H1 (cell line): ENCODE data around the gene TMEM41A. TPM values are rescaled to one million over a fixed set of nuclear protein-coding genes. Genes with fewer than 3 reads are reported as not detected.

Source experiments
- CTCF ChIA-PET: fragments of 300-600 bp; sonication (Branson Sonifier 250); formaldehyde crosslinking; loops from one replicate; lab custom pipeline; 2021; ENCODE audit not compliant: partially characterized antibody; lab: Charles Lee
- POLR2A ChIA-PET: fragments of 300-600 bp; sonication (Branson Sonifier 250); formaldehyde crosslinking; loops from one replicate; lab custom pipeline; 2021; ENCODE audit warnings: inconsistent platforms; ENCODE audit not compliant: partially characterized antibody; lab: Charles Lee
- DNase-seq, 2 experiments: peaks; one replicate each; pipeline versions ENCODE4 v3.0.0 to v3.0.0-alpha.2; 2010 to 2022; ENCODE audit warnings: low spot score in 2 of 2, low read depth in 1 of 2, mixed read lengths in 1 of 2
- FAIRE-seq: peaks from 2 replicates; lab custom pipeline; 2011; peaks lifted over from hg19 to GRCh38; lab: Jason Lieb, UNC
- H2AFZ ChIP-seq: 2 replicates; pipeline ENCODE4 v1.8.1; 2012; ENCODE audit warnings: low read length, inconsistent platforms
- H2AK5ac ChIP-seq: 2 replicates; pipeline ENCODE4 v1.6.1; 2013; ENCODE audit warnings: low read depth, low read length
- H2BK120ac ChIP-seq: replicated peaks from 2 replicates; pipeline ENCODE3; 2013; ENCODE audit warnings: low read depth, low read length, inconsistent platforms
- H2BK12ac ChIP-seq: 2 replicates; pipeline ENCODE4 v1.6.1; 2013; ENCODE audit warnings: low read depth, low read length
- H2BK15ac ChIP-seq: 2 replicates; pipeline ENCODE4 v1.6.1; 2013; ENCODE audit warnings: low read length
- H2BK20ac ChIP-seq: 2 replicates; pipeline ENCODE4 v1.6.1; 2013; ENCODE audit warnings: low read length
- H2BK5ac ChIP-seq: 2 replicates; pipeline ENCODE4 v1.6.1; 2013; ENCODE audit warnings: low read depth, low read length
- H3K14ac ChIP-seq: 2 replicates; pipeline ENCODE4 v1.6.1; 2013; ENCODE audit warnings: inconsistent platforms; ENCODE audit not compliant: insufficient read length
- H3K18ac ChIP-seq: 2 replicates; pipeline ENCODE4 v1.6.1; 2013; ENCODE audit warnings: low read length; ENCODE audit errors: extremely low read depth
- H3K23ac ChIP-seq: 2 replicates; pipeline ENCODE4 v1.6.1; 2013; ENCODE audit warnings: inconsistent platforms; ENCODE audit not compliant: insufficient read length
- H3K23me2 ChIP-seq: 2 replicates; pipeline ENCODE4 v1.6.1; 2013; ENCODE audit warnings: low read depth, low read length
- H3K27ac ChIP-seq: 2 replicates; pipeline ENCODE4 v1.6.1; 2011; ENCODE audit warnings: low read depth, low read length, inconsistent platforms
- H3K27me3 ChIP-seq, 4 experiments: replicated peaks in 1 of 4; 1 replicate in 1 of 4; 2 replicates in 3 of 4; pipeline versions ENCODE4 v1.6.1 to v1.8.1; 2011 to 2013; ENCODE audit warnings: low read length in 3 of 4, mild to moderate bottlenecking in 3 of 4, inconsistent platforms in 2 of 4, mixed read lengths in 2 of 4, moderate library complexity in 1 of 4; ENCODE audit not compliant: control insufficient read depth in 3 of 4, insufficient read depth in 3 of 4; ENCODE audit errors: extremely low read depth in 1 of 4
- H3K36me3 ChIP-seq, 4 experiments: 2 replicates each; pipeline versions ENCODE4 v1.6.1 to v1.8.1; 2011 to 2013; ENCODE audit warnings: mild to moderate bottlenecking in 4 of 4, low read length in 3 of 4, moderate library complexity in 2 of 4, control low read depth in 1 of 4, inconsistent platforms in 1 of 4; ENCODE audit not compliant: insufficient read depth in 4 of 4, control insufficient read depth in 2 of 4
- H3K4ac ChIP-seq: replicated peaks from 2 replicates; pipeline ENCODE3; 2013; ENCODE audit warnings: low read length, low read depth, mixed read lengths, inconsistent platforms; ENCODE audit not compliant: insufficient read length
- H3K4me1 ChIP-seq, 4 experiments: replicated peaks in 1 of 4; 1 replicate in 1 of 4; 2 replicates in 3 of 4; pipeline versions ENCODE4 v1.6.1 to v1.8.1; 2011 to 2013; ENCODE audit warnings: low read length in 3 of 4, inconsistent platforms in 2 of 4, mixed read lengths in 1 of 4; ENCODE audit not compliant: insufficient read depth in 4 of 4, control insufficient read depth in 3 of 4
- H3K4me2 ChIP-seq, 2 experiments: 2 replicates each; pipeline versions ENCODE4 v1.6.1 to v1.8.1; 2011 to 2013; ENCODE audit warnings: low read depth in 2 of 2, low read length in 2 of 2, control low read depth in 1 of 2, inconsistent platforms in 1 of 2, mild to moderate bottlenecking in 1 of 2; ENCODE audit not compliant: insufficient read depth in 1 of 2
- H3K4me3 ChIP-seq, 4 experiments: fragments of 200-600, 300-600 bp in 1 of 4; sonication (generic), shearing (Covaris generic), sonication (Bioruptor Twin) in 1 of 4; 2 replicates each; pipeline versions ENCODE4 v1.5.1 to v1.8.1; 2011 to 2016; ENCODE audit warnings: low read length in 4 of 4, low read depth in 3 of 4, control low read depth in 2 of 4, inconsistent platforms in 2 of 4, mild to moderate bottlenecking in 2 of 4, mixed read lengths in 1 of 4, moderate library complexity in 1 of 4; ENCODE audit not compliant: insufficient read depth in 2 of 4; ENCODE audit errors: extremely low read depth in 1 of 4
- H3K56ac ChIP-seq: replicated peaks from 2 replicates; pipeline ENCODE3; 2013; ENCODE audit warnings: low read depth, mild to moderate bottlenecking, mixed read lengths, low read length, inconsistent platforms; ENCODE audit not compliant: insufficient read length
- H3K79me1 ChIP-seq: 2 replicates; pipeline ENCODE4 v1.6.1; 2013; ENCODE audit warnings: low read depth, low read length, control low read depth
- H3K79me2 ChIP-seq, 2 experiments: 2 replicates each; pipeline versions ENCODE4 v1.6.1 to v1.8.1; 2012 to 2013; ENCODE audit warnings: low read length in 2 of 2, mild to moderate bottlenecking in 2 of 2, inconsistent platforms in 1 of 2; ENCODE audit not compliant: insufficient read depth in 2 of 2, control insufficient read depth in 1 of 2
- H3K9ac ChIP-seq, 4 experiments: replicated peaks in 1 of 4; 1 replicate in 1 of 4; 2 replicates in 3 of 4; pipeline versions ENCODE4 v1.6.1 to v1.8.1; 2011 to 2013; ENCODE audit warnings: low read depth in 3 of 4, low read length in 3 of 4, control low read depth in 2 of 4, mild to moderate bottlenecking in 2 of 4, moderate library complexity in 2 of 4, inconsistent platforms in 1 of 4; ENCODE audit errors: extremely low read depth in 1 of 4
- H3K9me3 ChIP-seq, 2 experiments: 2 replicates each; pipeline versions ENCODE4 v1.6.1 to v1.8.1; 2012 to 2013; ENCODE audit warnings: mild to moderate bottlenecking in 2 of 2, moderate library complexity in 2 of 2, control low read depth in 1 of 2, inconsistent platforms in 1 of 2, low read depth in 1 of 2, low read length in 1 of 2, mixed read lengths in 1 of 2; ENCODE audit not compliant: insufficient read depth in 2 of 2
- H4K20me1 ChIP-seq, 2 experiments: replicated peaks in 1 of 2; 2 replicates each; pipeline versions ENCODE3 to v1.8.1; 2011 to 2013; ENCODE audit warnings: inconsistent platforms in 2 of 2, low read length in 2 of 2, mild to moderate bottlenecking in 1 of 2; ENCODE audit not compliant: insufficient read depth in 2 of 2, control insufficient read depth in 1 of 2
- H4K5ac ChIP-seq: 2 replicates; pipeline ENCODE4 v1.6.1; 2013; ENCODE audit warnings: low read length, low read depth, mixed read lengths, inconsistent platforms; ENCODE audit not compliant: insufficient read length
- H4K8ac ChIP-seq: 2 replicates; pipeline ENCODE4 v1.8.0; 2013; ENCODE audit warnings: mild to moderate bottlenecking, moderate library complexity, low read length, inconsistent platforms; ENCODE audit not compliant: insufficient read depth; ENCODE audit errors: extremely low read depth
- H4K91ac ChIP-seq: replicated peaks from 2 replicates; pipeline ENCODE3; 2013; ENCODE audit warnings: low read length, mixed read lengths, inconsistent platforms; ENCODE audit not compliant: insufficient read length
- EGR1 ChIP-seq: IDR thresholded peaks from 2 replicates; pipeline ENCODE4 v1.6.1; 2011; ENCODE audit warnings: low read depth, low read length, borderline replicate concordance
- EZH2 ChIP-seq: fragments of 200-600 bp; sonication (generic); IDR thresholded peaks from 2 replicates; pipeline ENCODE4 v1.7.1; 2012; ENCODE audit warnings: low read depth, mild to moderate bottlenecking, moderate library complexity, low read length, inconsistent platforms; ENCODE audit not compliant: severe bottlenecking
- FOSL1 ChIP-seq: IDR thresholded peaks from 2 replicates; pipeline ENCODE4 v1.6.1; 2011; ENCODE audit warnings: mild to moderate bottlenecking, low read depth, low read length, moderate library complexity; ENCODE audit not compliant: insufficient read depth
- RFX5 ChIP-seq: IDR thresholded peaks from 2 replicates; pipeline ENCODE4 v1.6.1; 2011; ENCODE audit warnings: low read depth, low read length, improper control_type of control experiment, borderline replicate concordance
- SIRT6 ChIP-seq: IDR thresholded peaks from one replicate; pipeline ENCODE4 v1.7.1; 2012; ENCODE audit warnings: low read length, inconsistent platforms
- SP2 ChIP-seq: IDR thresholded peaks from 2 replicates; pipeline ENCODE4 v1.6.1; 2012; ENCODE audit warnings: mild to moderate bottlenecking, low read length, inconsistent platforms
- SRF ChIP-seq: IDR thresholded peaks from 2 replicates; pipeline ENCODE4 v1.6.1; 2011; ENCODE audit warnings: mild to moderate bottlenecking, low read depth, low read length, moderate library complexity
- TAF1 ChIP-seq: IDR thresholded peaks from 2 replicates; pipeline ENCODE4 v1.6.1; 2011; ENCODE audit warnings: mild to moderate bottlenecking, low read depth, low read length
- TEAD4 ChIP-seq: IDR thresholded peaks from 2 replicates; pipeline ENCODE4 v1.6.1; 2012; ENCODE audit warnings: low read depth, low read length, inconsistent platforms, mixed read lengths
- YY1 ChIP-seq: IDR thresholded peaks from 2 replicates; pipeline ENCODE4 v1.6.1; 2011; ENCODE audit warnings: low read depth, mild to moderate bottlenecking, low read length
- WGBS, 2 experiments: shearing (Covaris generic) in 1 of 2; methylation state at CpG; one replicate each; pipeline versions ENCODE4 v1.1.6 to v1.1.7; 2013 to 2015; ENCODE audit warnings: low lambda C conversion rate in 2 of 2, mixed read lengths in 2 of 2, inconsistent platforms in 1 of 2, low coverage in 1 of 2, missing lambda C conversion rate in 1 of 2; ENCODE audit not compliant: insufficient replicate concordance in 2 of 2, insufficient coverage in 1 of 2, insufficient read length in 1 of 2; ENCODE audit errors: extremely low coverage in 1 of 2, missing lambda C conversion rate in 1 of 2; 5-methylcytosine and 5-hydroxymethylcytosine counted together
- polyA plus RNA-seq, 7 experiments: library from polyadenylated mRNA; depleted of rRNA in 3 of 7; stranded (reverse) in 5 of 7; unstranded in 2 of 7; fragments of >200 nt in 5 of 7; fragments of 200-250 nt in 2 of 7; gene quantifications; 1 replicate in 5 of 7; 2 replicates in 1 of 7; 4 replicates in 1 of 7; pipeline versions ENCODE4 v1.2.1 to v1.2.3, GENCODE V29; 2011 to 2013; ENCODE audit warnings: missing spikeins in 2 of 7, mixed read lengths in 2 of 7
- total RNA-seq: library from RNA; stranded (reverse); fragmentation: NEBNext Ultra II Directional; extraction: Animal tissue kit (Norgen Biotek cat#: 25700); gene quantifications from 2 replicates; pipeline ENCODE4 v1.2.1, GENCODE V29; 2021
- TF ChIP-seq, protein P1 (sequence below): IDR thresholded peaks from 2 replicates; pipeline ENCODE4 v1.6.1; 2011; ENCODE audit warnings: low read length, improper control_type of control experiment

Gene TMEM41A
- total and polyA plus RNA-seq, 2 of the 8 experiments (the other 6 are each of a cell fraction or from before 2014, with no cell fraction given): 14.1 to 17.5 TPM

DNA sequence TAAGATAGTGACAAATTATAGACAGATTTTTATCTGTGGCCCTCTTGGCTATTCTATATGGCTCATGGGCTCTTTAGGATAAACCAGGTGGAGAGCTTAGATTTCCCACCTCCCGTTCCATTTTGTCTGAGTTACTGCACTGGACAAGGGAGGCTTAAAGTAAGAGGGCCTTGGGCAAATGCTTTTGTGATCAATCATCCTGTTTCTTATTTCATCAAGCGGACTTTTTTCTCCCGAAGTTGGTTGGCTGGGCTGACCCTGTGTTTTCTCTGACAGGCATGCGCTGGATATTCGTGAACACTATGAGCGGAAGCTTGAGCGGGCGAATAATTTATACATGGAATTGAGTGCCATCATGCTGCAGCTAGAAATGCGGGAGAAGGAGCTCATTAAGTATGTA lies 33.4 kb downstream of the TMEM41A start:
- Histone ChIP-seq H3K56ac (no peak overlapping the region), H3K23me2 (no peaks in the 10 kb centered on the region; the same call in 1 of the 2 replicates), H2BK20ac (no peak overlapping the region), H3K18ac (no peak overlapping the region), H3K79me1 (no peaks in the 10 kb centered on the region), H3K27ac (no peak overlapping the region), H4K91ac (no peak overlapping the region), H3K4me2 (no peak overlapping the region), H2AK5ac (no peak overlapping the region), H3K36me3 (no peaks in the 10 kb centered on the region), H3K4me3 (no peak overlapping the region), H2BK5ac (no peak overlapping the region), H3K27me3 (no peaks in the 10 kb centered on the region), H3K23ac (no peak overlapping the region), H3K4ac (no peak overlapping the region), H3K9ac (no peak overlapping the region), H2BK12ac (no peak overlapping the region), H2BK15ac (no peak overlapping the region), H4K20me1 (no peaks in the 10 kb centered on the region), H2AFZ (no peak overlapping the region), H3K14ac (no peak overlapping the region), H4K8ac (no peak overlapping the region), H3K9me3 (no peaks in the 10 kb centered on the region), H3K4me1 (peaks cover 0 to 4% (median 3%) of the 10 kb centered on the region in 4 experiments; a peak in 3 of 7 replicates), H2BK120ac (no peak overlapping the region), H4K5ac (no peak overlapping the region), H3K79me2 (no peaks in the 10 kb centered on the region)
- CTCF ChIA-PET: interaction anchor here (0.7 to 1.0 kb wide), 2 partner anchors 53 to 93 kb away, joined by 3 read pairs; no protein-coding TSS in a partner anchor
- no peak for DNase-seq
- WGBS, 2 experiments: 87% methylated on average over 9 of the region's 9 CpGs; no CpG with 5 or more reads in 1 of the 2 experiments
- no peak for FAIRE-seq
- POLR2A ChIA-PET: no interaction called here
- TF ChIP-seq EZH2 (no peak), YY1 (no peak), SP2 (no peak), SIRT6 (no peak), TEAD4 (no peak), SRF (no peak), RFX5 (no peak), EGR1 (no peak), TAF1 (no peak), FOSL1 (no peak)
- TF ChIP-seq, protein P1, sequence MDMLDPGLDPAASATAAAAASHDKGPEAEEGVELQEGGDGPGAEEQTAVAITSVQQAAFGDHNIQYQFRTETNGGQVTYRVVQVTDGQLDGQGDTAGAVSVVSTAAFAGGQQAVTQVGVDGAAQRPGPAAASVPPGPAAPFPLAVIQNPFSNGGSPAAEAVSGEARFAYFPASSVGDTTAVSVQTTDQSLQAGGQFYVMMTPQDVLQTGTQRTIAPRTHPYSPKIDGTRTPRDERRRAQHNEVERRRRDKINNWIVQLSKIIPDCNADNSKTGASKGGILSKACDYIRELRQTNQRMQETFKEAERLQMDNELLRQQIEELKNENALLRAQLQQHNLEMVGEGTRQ: no peak
